ENCODE measurements around the gene KCNIP4.

The KCNIP4 gene

DNA sequence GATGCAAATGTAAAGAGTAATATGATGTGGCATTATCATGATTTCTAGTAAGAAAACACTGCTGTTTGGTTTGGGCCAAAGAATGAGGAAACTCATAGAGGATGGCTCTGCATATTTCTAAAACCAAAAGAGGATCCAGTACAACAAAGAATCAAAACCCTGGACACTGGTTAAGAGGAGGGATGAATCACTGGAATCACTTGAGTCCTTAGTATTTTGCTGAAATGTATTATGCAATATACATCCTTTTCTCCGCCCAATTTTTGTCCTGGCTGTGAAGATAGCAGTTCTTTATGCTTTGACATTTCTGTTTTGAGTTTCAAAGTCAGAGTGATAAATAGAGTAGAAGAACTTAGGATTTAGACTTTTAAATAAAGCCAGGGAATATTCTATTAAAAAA lies 902.4 kb downstream of the KCNIP4 start:
- Histone ChIP-seq H3K4me3 (ENCODE audit: low read length, poor library complexity, severe bottlenecking) (no peak overlapping the region), H3K27me3 (ENCODE audit: insufficient read depth, low read length, poor library complexity, severe bottlenecking) (no peaks in the 10 kb centered on the region), H4K20me1 (ENCODE audit: insufficient read depth, low read length, poor library complexity, severe bottlenecking) (no peaks in the 10 kb centered on the region), H3K36me3 (ENCODE audit: insufficient read depth, low read length) (no peaks in the 10 kb centered on the region), H2AFZ (ENCODE audit: low read length) (no peak overlapping the region), H3K9me2 (replicated peaks; ENCODE audit: low read depth, low read length) (no peaks in the 10 kb centered on the region), H3K4me2 (ENCODE audit: low read depth, low read length, poor library complexity, severe bottlenecking) (no peak overlapping the region), H3K9ac (ENCODE audit: low read depth, low read length, poor library complexity, severe bottlenecking) (no peak overlapping the region), H3K79me2 (ENCODE audit: insufficient read depth, low read length) (no peaks in the 10 kb centered on the region), H3K4me1 (ENCODE audit: insufficient read depth, low read length, poor library complexity, severe bottlenecking) (no peaks in the 10 kb centered on the region), H3K9me3 (ENCODE audit: insufficient read depth, low read depth, low read length) (no peaks in the 10 kb centered on the region), H3F3A (ENCODE audit: low read depth) (no peaks in the 10 kb centered on the region)
- no peak for TF ChIP-seq EZH2phosphoT487 (IDR thresholded peaks at IDR 0.05; ENCODE audit: borderline replicate concordance)
- TF ChIP-seq, protein P1, sequence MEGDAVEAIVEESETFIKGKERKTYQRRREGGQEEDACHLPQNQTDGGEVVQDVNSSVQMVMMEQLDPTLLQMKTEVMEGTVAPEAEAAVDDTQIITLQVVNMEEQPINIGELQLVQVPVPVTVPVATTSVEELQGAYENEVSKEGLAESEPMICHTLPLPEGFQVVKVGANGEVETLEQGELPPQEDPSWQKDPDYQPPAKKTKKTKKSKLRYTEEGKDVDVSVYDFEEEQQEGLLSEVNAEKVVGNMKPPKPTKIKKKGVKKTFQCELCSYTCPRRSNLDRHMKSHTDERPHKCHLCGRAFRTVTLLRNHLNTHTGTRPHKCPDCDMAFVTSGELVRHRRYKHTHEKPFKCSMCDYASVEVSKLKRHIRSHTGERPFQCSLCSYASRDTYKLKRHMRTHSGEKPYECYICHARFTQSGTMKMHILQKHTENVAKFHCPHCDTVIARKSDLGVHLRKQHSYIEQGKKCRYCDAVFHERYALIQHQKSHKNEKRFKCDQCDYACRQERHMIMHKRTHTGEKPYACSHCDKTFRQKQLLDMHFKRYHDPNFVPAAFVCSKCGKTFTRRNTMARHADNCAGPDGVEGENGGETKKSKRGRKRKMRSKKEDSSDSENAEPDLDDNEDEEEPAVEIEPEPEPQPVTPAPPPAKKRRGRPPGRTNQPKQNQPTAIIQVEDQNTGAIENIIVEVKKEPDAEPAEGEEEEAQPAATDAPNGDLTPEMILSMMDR (conservative IDR thresholded peaks at IDR 0.05; ENCODE audit: low read length) = no peak

DNA sequence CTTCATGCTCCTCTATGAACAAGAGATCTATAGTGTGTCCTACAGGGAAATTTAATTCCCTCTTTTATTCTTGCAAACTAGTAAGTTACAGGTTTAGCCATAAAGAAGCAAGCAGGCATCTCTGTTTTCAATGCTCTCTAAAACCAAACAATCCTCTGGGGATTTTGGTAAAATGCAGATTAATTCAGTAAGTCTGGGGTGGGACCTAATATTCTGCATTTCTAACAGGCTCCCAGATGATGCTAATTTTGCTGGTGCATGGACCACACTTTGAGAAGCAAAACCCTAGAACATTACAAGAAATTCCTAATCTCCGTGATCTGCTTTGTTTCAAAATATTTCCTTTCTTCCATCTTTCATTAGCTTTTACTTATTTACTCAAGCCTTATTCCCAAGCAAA lies 903.5 kb downstream of the KCNIP4 start:
- H2AFZ ChIP-seq (ENCODE audit: low read length) = no peak overlapping the region
- H3K27me3 ChIP-seq (ENCODE audit: insufficient read depth, low read length, poor library complexity, severe bottlenecking) = no peaks in the 10 kb centered on the region
- H3K4me2 ChIP-seq (ENCODE audit: low read depth, low read length, poor library complexity, severe bottlenecking) = no peak overlapping the region
- no peak overlapping the region for H3K9ac ChIP-seq (ENCODE audit: low read depth, low read length, poor library complexity, severe bottlenecking)
- no peaks in the 10 kb centered on the region for H3K79me2 ChIP-seq (ENCODE audit: insufficient read depth, low read length)
- H3K36me3 ChIP-seq (ENCODE audit: insufficient read depth, low read length) = no peaks in the 10 kb centered on the region
- H3K4me1 ChIP-seq (ENCODE audit: insufficient read depth, low read length, poor library complexity, severe bottlenecking) = no peaks in the 10 kb centered on the region
- H3K9me2 ChIP-seq (replicated peaks; ENCODE audit: low read depth, low read length) = no peaks in the 10 kb centered on the region
- H4K20me1 ChIP-seq (ENCODE audit: insufficient read depth, low read length, poor library complexity, severe bottlenecking) = no peaks in the 10 kb centered on the region
- no peaks in the 10 kb centered on the region for H3F3A ChIP-seq (ENCODE audit: low read depth)
- TF ChIP-seq, protein P1 (conservative IDR thresholded peaks at IDR 0.05; ENCODE audit: low read length) = no peak
- TF ChIP-seq EZH2phosphoT487 (IDR thresholded peaks at IDR 0.05; ENCODE audit: borderline replicate concordance) = no peak
- no peak overlapping the region for H3K4me3 ChIP-seq (ENCODE audit: low read length, poor library complexity, severe bottlenecking)
- H3K9me3 ChIP-seq (ENCODE audit: insufficient read depth, low read depth, low read length) = no peaks in the 10 kb centered on the region

DNA sequence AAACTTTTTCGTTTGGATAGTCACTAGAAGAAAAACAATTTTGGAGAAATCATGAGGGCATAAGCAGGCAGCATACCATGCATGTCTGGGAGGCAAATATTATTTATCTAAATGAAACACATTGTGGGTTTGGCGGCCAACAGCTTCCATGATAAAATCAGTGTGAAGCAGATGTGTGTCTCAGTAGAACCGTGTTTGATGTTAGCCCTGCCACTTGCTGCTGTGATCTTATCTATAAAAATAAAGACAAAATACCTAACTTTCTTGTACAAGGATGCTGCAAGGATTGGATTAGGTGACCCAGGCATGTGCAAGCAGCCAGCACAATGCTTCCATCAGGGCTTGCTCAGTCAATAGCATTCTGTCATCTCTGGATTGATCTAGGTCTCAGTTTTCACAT lies 906.9 kb downstream of the KCNIP4 start:
- no peaks in the 10 kb centered on the region for H3K4me1 ChIP-seq (ENCODE audit: insufficient read depth, low read length, poor library complexity, severe bottlenecking)
- H3K9me2 ChIP-seq (replicated peaks; ENCODE audit: low read depth, low read length) = no peaks in the 10 kb centered on the region
- H3K4me2 ChIP-seq (ENCODE audit: low read depth, low read length, poor library complexity, severe bottlenecking) = no peak overlapping the region
- H3K4me3 ChIP-seq (ENCODE audit: low read length, poor library complexity, severe bottlenecking) = no peak overlapping the region
- H3K27me3 ChIP-seq (ENCODE audit: insufficient read depth, low read length, poor library complexity, severe bottlenecking) = no peaks in the 10 kb centered on the region
- no peaks in the 10 kb centered on the region for H3K79me2 ChIP-seq (ENCODE audit: insufficient read depth, low read length)
- H3K9me3 ChIP-seq (ENCODE audit: insufficient read depth, low read depth, low read length) = no peaks in the 10 kb centered on the region
- H3K36me3 ChIP-seq (ENCODE audit: insufficient read depth, low read length) = no peaks in the 10 kb centered on the region
- no peak for TF ChIP-seq EZH2phosphoT487 (IDR thresholded peaks at IDR 0.05; ENCODE audit: borderline replicate concordance)
- TF ChIP-seq, protein P1 (conservative IDR thresholded peaks at IDR 0.05; ENCODE audit: low read length) = no peak
- no peaks in the 10 kb centered on the region for H3F3A ChIP-seq (ENCODE audit: low read depth)
- no peaks in the 10 kb centered on the region for H4K20me1 ChIP-seq (ENCODE audit: insufficient read depth, low read length, poor library complexity, severe bottlenecking)
- H2AFZ ChIP-seq (ENCODE audit: low read length) = no peak overlapping the region
- H3K9ac ChIP-seq (ENCODE audit: low read depth, low read length, poor library complexity, severe bottlenecking) = no peak overlapping the region
